WTC11 (cell line): ENCODE results near the gene CLIC5. TPM values are rescaled to one million over a fixed set of nuclear protein-coding genes. Genes with fewer than 3 reads are reported as not detected.

Experiments
- E2F5 ChIP-seq: sonication (generic); formaldehyde crosslinking; IDR thresholded peaks from 2 replicates; pipeline ENCODE4 v1.8.1; 2022; ENCODE audit warnings: mild to moderate bottlenecking, moderate library complexity, missing genetic modification reagents
- MAX ChIP-seq: sonication (generic); formaldehyde crosslinking; IDR thresholded peaks from 2 replicates; pipeline ENCODE4 v1.8.0; 2022; ENCODE audit warnings: mild to moderate bottlenecking, missing genetic modification reagents
- OVOL2 ChIP-seq: fragments of 250-450 bp; sonication (Bioruptor Pico); IDR thresholded peaks from 2 replicates; pipeline ENCODE4 v1.9.0; 2021; ENCODE audit warnings: mild to moderate bottlenecking, borderline replicate concordance
- SP1 ChIP-seq: sonication (generic); formaldehyde crosslinking; conservative IDR thresholded peaks from 2 replicates; pipeline ENCODE4 v1.8.1; 2022; ENCODE audit warnings: missing genetic modification reagents
- ZNF121 ChIP-seq: sonication (generic); formaldehyde crosslinking; IDR thresholded peaks from 2 replicates; pipeline ENCODE4 v1.8.0; 2023; ENCODE audit warnings: missing genetic modification reagents
- ZNF317 ChIP-seq: sonication (generic); formaldehyde crosslinking; IDR thresholded peaks from 2 replicates; pipeline ENCODE4 v1.8.1; 2023; ENCODE audit warnings: low read depth, mild to moderate bottlenecking, moderate library complexity, missing genetic modification reagents, borderline replicate concordance
- total RNA-seq: library from RNA; stranded (reverse); gene quantifications from 3 replicates; pipeline ENCODE4 v1.2.3, GENCODE V29; 2021
- TF ChIP-seq, protein P1 (sequence below): sonication (generic); formaldehyde crosslinking; IDR thresholded peaks from 2 replicates; pipeline ENCODE4 v1.8.1; 2023; ENCODE audit warnings: mild to moderate bottlenecking, missing genetic modification reagents, moderate library complexity

CLIC5 gene
- total RNA-seq, 1 experiment from 2014 or later: 0.22 TPM

DNA sequence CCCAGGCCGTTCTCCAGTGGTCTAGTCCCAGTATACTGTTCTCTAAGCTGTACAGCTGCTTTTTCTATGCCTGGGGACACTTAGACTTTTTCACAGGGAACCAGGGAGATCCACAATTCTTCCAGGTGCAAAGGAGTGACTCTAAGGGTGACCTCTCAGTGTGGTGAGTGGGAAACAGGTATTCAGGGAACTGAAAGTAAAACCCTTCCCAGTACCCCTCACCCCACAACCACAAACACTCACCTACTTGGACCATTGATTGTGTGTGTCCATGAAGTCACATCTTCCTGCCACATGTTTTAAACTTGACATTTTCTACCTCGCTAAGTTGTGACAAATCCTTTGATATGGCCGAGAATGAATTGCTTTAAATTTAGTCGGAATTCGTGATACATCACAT lies 183.6 kb downstream of the CLIC5 start (continued):
- TF ChIP-seq, protein P1, sequence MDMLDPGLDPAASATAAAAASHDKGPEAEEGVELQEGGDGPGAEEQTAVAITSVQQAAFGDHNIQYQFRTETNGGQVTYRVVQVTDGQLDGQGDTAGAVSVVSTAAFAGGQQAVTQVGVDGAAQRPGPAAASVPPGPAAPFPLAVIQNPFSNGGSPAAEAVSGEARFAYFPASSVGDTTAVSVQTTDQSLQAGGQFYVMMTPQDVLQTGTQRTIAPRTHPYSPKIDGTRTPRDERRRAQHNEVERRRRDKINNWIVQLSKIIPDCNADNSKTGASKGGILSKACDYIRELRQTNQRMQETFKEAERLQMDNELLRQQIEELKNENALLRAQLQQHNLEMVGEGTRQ: no peak
- TF ChIP-seq OVOL2: no peak
- no peak for TF ChIP-seq MAX (CRISPR knock-in tag)
- no peak for TF ChIP-seq E2F5 (CRISPR knock-in tag)
- no peak for TF ChIP-seq ZNF121 (CRISPR knock-in tag)
- no peak for TF ChIP-seq ZNF317
- TF ChIP-seq SP1 (CRISPR knock-in tag): no peak

Other genes starting within 250 kb of the CLIC5 start
- 2.8 to 3.9 TPM (median 3.6 TPM) in 3 replicates for gene ENPP4, start 114.1 kb upstream of the CLIC5 start, total RNA-seq
- gene ENPP5, start 155.1 kb upstream of the CLIC5 start, total RNA-seq: 9.1 to 10.8 TPM (median 9.3 TPM) in 3 replicates